Mammary epithelial cell (primary cell): ENCODE data around the gene THRB.

ENCODE experiments used
- EZH2 ChIP-seq: IDR thresholded peaks from 2 replicates; pipeline ENCODE4 v1.6.1; 2012; ENCODE audit warnings: low read length, inconsistent platforms, borderline replicate concordance
- TF ChIP-seq, protein P1 (sequence below), 2 donors: IDR thresholded peaks in 1 of 2; conservative IDR thresholded peaks in 1 of 2; 2 replicates each; pipeline ENCODE4 v1.5.1; 2011 to 2012; ENCODE audit warnings: inconsistent platforms in 2 of 2, low read length in 2 of 2, mild to moderate bottlenecking in 2 of 2, control low read depth in 1 of 2, low read depth in 1 of 2; ENCODE audit not compliant: insufficient read depth in 1 of 2; ENCODE audit errors: extremely low read depth in 1 of 2

GRCh38 chr3:24482096-24482705, 12.4 kb downstream of the THRB start:
- TF ChIP-seq, protein P1, sequence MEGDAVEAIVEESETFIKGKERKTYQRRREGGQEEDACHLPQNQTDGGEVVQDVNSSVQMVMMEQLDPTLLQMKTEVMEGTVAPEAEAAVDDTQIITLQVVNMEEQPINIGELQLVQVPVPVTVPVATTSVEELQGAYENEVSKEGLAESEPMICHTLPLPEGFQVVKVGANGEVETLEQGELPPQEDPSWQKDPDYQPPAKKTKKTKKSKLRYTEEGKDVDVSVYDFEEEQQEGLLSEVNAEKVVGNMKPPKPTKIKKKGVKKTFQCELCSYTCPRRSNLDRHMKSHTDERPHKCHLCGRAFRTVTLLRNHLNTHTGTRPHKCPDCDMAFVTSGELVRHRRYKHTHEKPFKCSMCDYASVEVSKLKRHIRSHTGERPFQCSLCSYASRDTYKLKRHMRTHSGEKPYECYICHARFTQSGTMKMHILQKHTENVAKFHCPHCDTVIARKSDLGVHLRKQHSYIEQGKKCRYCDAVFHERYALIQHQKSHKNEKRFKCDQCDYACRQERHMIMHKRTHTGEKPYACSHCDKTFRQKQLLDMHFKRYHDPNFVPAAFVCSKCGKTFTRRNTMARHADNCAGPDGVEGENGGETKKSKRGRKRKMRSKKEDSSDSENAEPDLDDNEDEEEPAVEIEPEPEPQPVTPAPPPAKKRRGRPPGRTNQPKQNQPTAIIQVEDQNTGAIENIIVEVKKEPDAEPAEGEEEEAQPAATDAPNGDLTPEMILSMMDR (conservative IDR thresholded peaks at IDR 0.05 in 1 of 2, IDR thresholded peaks at IDR 0.05 in 1 of 2; ENCODE audit: extremely low read depth in 1 of 2, insufficient read depth in 1 of 2, low read depth in 1 of 2, low read length in 2 of 2) = no peak
- no peak for TF ChIP-seq EZH2
